HCT116 (cell line): ENCODE results near the gene SPG7. TPM values are rescaled to one million over a fixed set of nuclear protein-coding genes. Genes with fewer than 3 reads are reported as not detected.
"Not testable (repeated sequence)": the region's sequence is repeated elsewhere in the genome, so short reads cannot be mapped to it uniquely, and the experiment has no call there.

Experiments used
- ATAC-seq: fragments of 200-7000 bp; cut with Tn5 transposase; 2 replicates; pipeline ENCODE4 v1.9.1; 2020; ENCODE audit warnings: mild to moderate bottlenecking, moderate library complexity
- BruUV-seq: library from RNA; stranded (reverse); fragments of 400-500 nt; replicated peaks from 2 replicates; lab custom pipeline; 2021; lab: Mats Ljungman, UMichigan
- CTCF ChIA-PET: fragments of 300-600 bp; sonication (Branson Sonifier 250); formaldehyde crosslinking; loops from one replicate; lab custom pipeline; 2021; ENCODE audit warnings: antibody characterized with exemption; lab: Charles Lee
- POLR2A ChIA-PET: fragments of 300-600, 350-600 bp; sonication (Branson Sonifier 250); formaldehyde crosslinking; loops from one replicate; lab custom pipeline; 2021; ENCODE audit warnings: antibody characterized with exemption; lab: Charles Lee
- RAD21 ChIA-PET, 2 experiments: fragments of 300-600 bp; sonication (Branson Sonifier 250); formaldehyde crosslinking; loops; one replicate each; lab custom pipeline; 2023; ENCODE audit warnings: low total read pairs in 2 of 2; ENCODE audit not compliant: uncharacterized antibody in 2 of 2, unreplicated experiment in 2 of 2, low non-redundant PET in 1 of 2; lab: Charles Lee
- DNase-seq: peaks from one replicate; pipeline ENCODE4 v3.0.0-alpha.2; 2010; ENCODE audit warnings: low read depth, low spot score
- H2AFZ ChIP-seq: fragments of 200-600 bp; shearing (Covaris generic), sonication (generic); 2 replicates; pipeline ENCODE4 v1.6.1; 2017; ENCODE audit warnings: low read depth, mixed run types, mixed read lengths, antibody characterized with exemption, low read length; ENCODE audit not compliant: poor library complexity, severe bottlenecking
- H3K27ac ChIP-seq: 2 replicates; pipeline ENCODE4 v1.5.1; 2012; ENCODE audit warnings: low read depth, low read length
- H3K27me3 ChIP-seq: fragments of 200-600 bp; sonication (generic); 2 replicates; pipeline ENCODE4 v1.6.1; 2016; ENCODE audit warnings: mixed run types, low read length, mixed read lengths; ENCODE audit not compliant: insufficient read depth
- H3K36me3 ChIP-seq, 2 experiments: fragments of 200-500 bp in 1 of 2; fragments of 200-600 bp in 1 of 2; sonication (Bioruptor generic) in 1 of 2; sonication (generic) in 1 of 2; 2 replicates each; pipeline versions ENCODE4 v1.5.1 to v1.6.1; 2014 to 2016; ENCODE audit warnings: low read length in 2 of 2, inconsistent platforms in 1 of 2, mixed read lengths in 1 of 2, mixed run types in 1 of 2; ENCODE audit not compliant: insufficient read depth in 2 of 2, control insufficient read depth in 1 of 2
- H3K4me1 ChIP-seq, 2 experiments: fragments of 200-600 bp in 1 of 2; sonication (generic) in 1 of 2; 2 replicates each; pipeline versions ENCODE4 v1.5.1 to v1.6.1; 2012 to 2017; ENCODE audit warnings: low read length in 2 of 2, inconsistent platforms in 1 of 2, mild to moderate bottlenecking in 1 of 2, mixed read lengths in 1 of 2, mixed run types in 1 of 2, moderate library complexity in 1 of 2; ENCODE audit not compliant: insufficient read depth in 2 of 2, control insufficient read depth in 1 of 2
- H3K4me2 ChIP-seq: fragments of 200-600 bp; sonication (generic); 2 replicates; pipeline ENCODE4 v1.6.1; 2017; ENCODE audit warnings: mixed run types, low read length, mixed read lengths
- H3K4me3 ChIP-seq, 2 experiments: fragments of 200-600 bp in 1 of 2; sonication (generic) in 1 of 2; replicated peaks in 1 of 2; 2 replicates each; pipeline ENCODE4 v1.5.1; 2011 to 2016; ENCODE audit warnings: low read length in 2 of 2, control low read depth in 1 of 2, low read depth in 1 of 2, mild to moderate bottlenecking in 1 of 2, mixed read lengths in 1 of 2, mixed run types in 1 of 2
- H3K79me2 ChIP-seq: fragments of 200-600 bp; sonication (generic); 2 replicates; pipeline ENCODE4 v1.6.1; 2017; ENCODE audit warnings: mild to moderate bottlenecking, mixed run types, low read length, moderate library complexity, mixed read lengths; ENCODE audit not compliant: insufficient read depth
- H3K9ac ChIP-seq: fragments of 200-600 bp; sonication (generic); 2 replicates; pipeline ENCODE4 v1.6.1; 2016; ENCODE audit warnings: low read length, mixed read lengths
- H3K9me2 ChIP-seq: fragments of 200-600 bp; sonication (generic), shearing (Covaris generic); 2 replicates; pipeline ENCODE4 v1.6.1; 2017; ENCODE audit warnings: mixed run types, mild to moderate bottlenecking, moderate library complexity; ENCODE audit not compliant: insufficient read depth
- H3K9me3 ChIP-seq, 2 experiments: fragments of 200-500 bp in 1 of 2; fragments of 200-600 bp in 1 of 2; sonication (Bioruptor generic) in 1 of 2; sonication (generic) in 1 of 2; 2 replicates each; pipeline ENCODE4 v1.6.1; 2014 to 2017; ENCODE audit warnings: low read length in 2 of 2, mixed read lengths in 2 of 2, inconsistent platforms in 1 of 2, low read depth in 1 of 2, mild to moderate bottlenecking in 1 of 2, mixed run types in 1 of 2, moderate library complexity in 1 of 2; ENCODE audit not compliant: control insufficient read depth in 1 of 2, insufficient read depth in 1 of 2
- H4K20me1 ChIP-seq: fragments of 200-600 bp; sonication (generic), shearing (Covaris generic); 2 replicates; pipeline ENCODE4 v1.6.1; 2017; ENCODE audit warnings: mixed run types, mild to moderate bottlenecking, moderate library complexity; ENCODE audit not compliant: insufficient read depth
- ATF3 ChIP-seq: IDR thresholded peaks from 2 replicates; pipeline ENCODE4 v1.6.1; 2012
- FOSL1 ChIP-seq: IDR thresholded peaks from 2 replicates; pipeline ENCODE4 v1.6.1; 2012; ENCODE audit warnings: low read depth
- POLR2AphosphoS5 ChIP-seq: IDR thresholded peaks from 2 replicates; pipeline ENCODE4 v1.6.1; 2011; ENCODE audit warnings: mild to moderate bottlenecking, low read depth, low read length, moderate library complexity
- SP1 ChIP-seq: IDR thresholded peaks from 2 replicates; pipeline ENCODE4 v1.6.1; 2012; ENCODE audit warnings: low read depth
- SRF ChIP-seq: IDR thresholded peaks from 2 replicates; pipeline ENCODE4 v1.6.1; 2012; ENCODE audit warnings: low read depth
- ZNF274 ChIP-seq: fragments of 200-500 bp; sonication (Bioruptor generic); IDR thresholded peaks from 2 replicates; pipeline ENCODE4 v1.6.1; 2014; ENCODE audit warnings: mild to moderate bottlenecking, low read depth, low read length, inconsistent platforms
- intact Hi-C: fragments of 100-400 bp; cut with micrococcal nuclease; formaldehyde crosslinking; loops from 2 replicates; pipeline ENCODE4 v1.10.0; 2022
- total RNA-seq: library from RNA; stranded (reverse); gene quantifications from one replicate; pipeline ENCODE4 v1.2.1, GENCODE V29; 2021; ENCODE audit not compliant: unreplicated experiment
- TF ChIP-seq, protein P1 (sequence below), 3 experiments: fragments of 200-600 bp in 1 of 3; sonication (generic) in 1 of 3; IDR thresholded peaks in 2 of 3; conservative IDR thresholded peaks in 1 of 3; 2 replicates each; pipeline ENCODE4 v1.5.1; 2012 to 2017; ENCODE audit warnings: low read depth in 2 of 3, low read length in 2 of 3, antibody characterized with exemption in 1 of 3, borderline replicate concordance in 1 of 3, control low read depth in 1 of 3, mild to moderate bottlenecking in 1 of 3, mixed read lengths in 1 of 3, mixed run types in 1 of 3, moderate library complexity in 1 of 3; ENCODE audit not compliant: insufficient read depth in 1 of 3

The SPG7 gene
- total RNA-seq, 1 experiment from 2014 or later: 116 TPM

GRCh38 chr16:89458967-89459366 lies 49.2 kb upstream of the SPG7 start:
- RAD21 ChIA-PET: interaction anchor here in 1 of 2 experiments (0.6 to 0.7 kb wide), 2 partner anchors 11 to 43 kb away, joined by 3 to 4 read pairs; no protein-coding TSS in a partner anchor
- no peak overlapping the region for H2AFZ ChIP-seq
- no peak overlapping the region for H3K9ac ChIP-seq
- TF ChIP-seq FOSL1 (no peak), ATF3 (no peak), SRF (no peak), POLR2AphosphoS5 (0 out of 2 replicates have a peak, but pooled peaks have one; percentile 7)
- H4K20me1 ChIP-seq: peaks cover 38% of the 10 kb centered on the region; the same call in 1 of the 2 replicates
- H3K9me3 ChIP-seq: no peaks in the 10 kb centered on the region
- BruUV-seq: TSS peak; percentile 15
- DNase-seq (no peak), ATAC-seq (no peak)
- H3K4me2 ChIP-seq: 0 out of 2 replicates have a peak overlapping the region, but pooled peaks have one; percentile 3
- H3K4me3 ChIP-seq: no peak overlapping the region
- no peaks in the 10 kb centered on the region for H3K27me3 ChIP-seq
- peak overlapping the region; percentile 73 for H3K27ac ChIP-seq
- no peaks in the 10 kb centered on the region for H3K9me2 ChIP-seq
- POLR2A ChIA-PET: no interaction called here
- CTCF ChIA-PET: no interaction called here
- peaks cover 13 to 30% of the 10 kb centered on the region in 2 experiments for H3K4me1 ChIP-seq
- no peaks in the 10 kb centered on the region for H3K36me3 ChIP-seq
- H3K79me2 ChIP-seq: peaks cover 86% of the 10 kb centered on the region
- intact Hi-C loops: no loop called here

GRCh38 chr16:89460556-89460955 lies 47.6 kb upstream of the SPG7 start:
- POLR2A ChIA-PET: no interaction called here
- no peaks in the 10 kb centered on the region for H3K36me3 ChIP-seq
- DNase-seq: no peak

DNA sequence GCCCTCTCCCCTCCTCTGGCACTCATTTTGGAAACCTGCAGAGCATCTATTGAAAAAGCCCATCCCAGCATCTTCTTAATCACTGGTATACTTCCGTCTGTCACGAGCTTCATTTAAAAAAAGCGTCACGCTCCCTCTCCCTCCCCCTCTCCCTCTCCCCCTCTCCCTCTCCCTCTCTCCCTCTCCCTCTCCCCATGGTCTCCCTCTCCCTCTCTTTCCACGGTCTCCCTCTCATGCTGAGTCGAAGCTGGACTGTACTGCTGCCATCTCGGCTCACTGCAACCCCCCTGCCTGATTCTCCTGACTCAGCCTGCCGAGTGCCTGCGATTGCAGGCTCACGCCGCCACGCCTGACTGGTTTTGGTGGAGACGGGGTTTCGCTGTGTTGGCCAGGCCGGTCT lies 46.3 kb upstream of the SPG7 start:
- H3K36me3 ChIP-seq, intact Hi-C loops, H3K27me3 ChIP-seq, ATAC-seq, BruUV-seq, H3K4me3 ChIP-seq, RAD21 ChIA-PET, H2AFZ ChIP-seq, H3K9ac ChIP-seq, DNase-seq, H3K9me3 ChIP-seq, H3K4me2 ChIP-seq, H3K27ac ChIP-seq, CTCF ChIA-PET, H3K9me2 ChIP-seq: not testable (repeated sequence)
- H3K4me1 ChIP-seq: peaks cover 13 to 28% of the 10 kb centered on the region in 2 experiments
- peaks cover 87% of the 10 kb centered on the region for H3K79me2 ChIP-seq
- POLR2A ChIA-PET: interaction anchor here (0.6 kb wide), 1 partner anchor 10 kb away, joined by 3 read pairs; no protein-coding TSS in a partner anchor
- peaks cover 42% of the 10 kb centered on the region; the same call in 1 of the 2 replicates for H4K20me1 ChIP-seq

More at GRCh38 chr16:89460556-89460955, 47.6 kb upstream of the SPG7 start:
- CTCF ChIA-PET: no interaction called here
- no peaks in the 10 kb centered on the region for H3K27me3 ChIP-seq
- no TSS peak for BruUV-seq
- no peak for ATAC-seq
- H3K4me1 ChIP-seq: peaks cover 13 to 28% of the 10 kb centered on the region in 2 experiments
- peaks cover 87% of the 10 kb centered on the region for H3K79me2 ChIP-seq
- no peak overlapping the region for H3K4me2 ChIP-seq
- intact Hi-C loops: no loop called here
- TF ChIP-seq ZNF274 (no peak), SP1 (no peak)
- TF ChIP-seq, protein P1, sequence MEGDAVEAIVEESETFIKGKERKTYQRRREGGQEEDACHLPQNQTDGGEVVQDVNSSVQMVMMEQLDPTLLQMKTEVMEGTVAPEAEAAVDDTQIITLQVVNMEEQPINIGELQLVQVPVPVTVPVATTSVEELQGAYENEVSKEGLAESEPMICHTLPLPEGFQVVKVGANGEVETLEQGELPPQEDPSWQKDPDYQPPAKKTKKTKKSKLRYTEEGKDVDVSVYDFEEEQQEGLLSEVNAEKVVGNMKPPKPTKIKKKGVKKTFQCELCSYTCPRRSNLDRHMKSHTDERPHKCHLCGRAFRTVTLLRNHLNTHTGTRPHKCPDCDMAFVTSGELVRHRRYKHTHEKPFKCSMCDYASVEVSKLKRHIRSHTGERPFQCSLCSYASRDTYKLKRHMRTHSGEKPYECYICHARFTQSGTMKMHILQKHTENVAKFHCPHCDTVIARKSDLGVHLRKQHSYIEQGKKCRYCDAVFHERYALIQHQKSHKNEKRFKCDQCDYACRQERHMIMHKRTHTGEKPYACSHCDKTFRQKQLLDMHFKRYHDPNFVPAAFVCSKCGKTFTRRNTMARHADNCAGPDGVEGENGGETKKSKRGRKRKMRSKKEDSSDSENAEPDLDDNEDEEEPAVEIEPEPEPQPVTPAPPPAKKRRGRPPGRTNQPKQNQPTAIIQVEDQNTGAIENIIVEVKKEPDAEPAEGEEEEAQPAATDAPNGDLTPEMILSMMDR (IDR thresholded peaks at IDR 0.05 in 2 of 3, conservative IDR thresholded peaks at IDR 0.05 in 1 of 3; ENCODE audit: borderline replicate concordance in 1 of 3, insufficient read depth in 1 of 3, low read depth in 2 of 3, low read length in 2 of 3): 0 out of 6 replicates have a peak, but pooled peaks of 1 of the 3 experiments have one; percentile 15
- RAD21 ChIA-PET: no interaction called here
- H3K9me3 ChIP-seq: no peaks in the 10 kb centered on the region
- no peak overlapping the region for H3K27ac ChIP-seq
- no peak overlapping the region for H3K9ac ChIP-seq
- peaks cover 38% of the 10 kb centered on the region; the same call in 1 of the 2 replicates for H4K20me1 ChIP-seq
- no peak overlapping the region for H2AFZ ChIP-seq
- no peaks in the 10 kb centered on the region for H3K9me2 ChIP-seq
- no peak overlapping the region for H3K4me3 ChIP-seq
